Measurements from ENCODE around the gene ARHGEF33. TPM values are rescaled to one million over a fixed set of nuclear protein-coding genes. Genes with fewer than 3 reads are reported as not detected.

Gene ARHGEF33
- polyA plus RNA-seq, 1 experiment: 0.32 TPM

DNA sequence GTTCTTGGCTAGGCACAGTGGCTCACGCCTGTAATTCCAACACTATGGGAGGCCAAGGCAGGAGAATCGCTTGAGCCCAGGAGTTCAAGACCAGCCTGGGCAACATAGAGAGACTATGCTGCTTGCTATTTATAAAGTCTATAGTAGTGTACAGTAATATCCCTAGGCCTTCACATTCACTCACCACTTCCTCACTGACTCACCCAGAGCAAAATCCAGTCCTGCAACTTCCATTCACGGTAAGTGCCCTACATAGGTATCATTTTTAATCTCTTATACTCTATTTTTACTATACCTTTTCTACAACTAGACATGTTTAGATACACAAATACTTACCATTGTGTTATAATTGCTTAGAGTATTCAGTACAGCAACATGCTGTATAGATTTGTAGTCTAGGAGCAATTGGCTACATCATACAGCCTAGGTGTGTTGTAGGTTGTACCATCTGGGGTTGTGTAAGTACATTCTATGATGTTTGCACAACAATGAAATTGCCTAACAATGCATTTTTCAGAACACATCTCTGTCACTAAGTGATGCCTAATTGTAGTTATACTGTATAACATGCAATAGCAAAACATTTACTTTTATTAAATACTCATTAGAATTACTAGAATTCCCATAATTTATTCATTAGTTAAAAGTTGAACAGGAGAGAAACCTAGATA lies 22.8 kb upstream of the ARHGEF33 start:
- POLR2A ChIA-PET: interaction anchor here (0.7 kb wide), 1 partner anchor 115 kb away, joined by 3 read pairs; the partner anchor contains the start of gene SRSF7

DNA sequence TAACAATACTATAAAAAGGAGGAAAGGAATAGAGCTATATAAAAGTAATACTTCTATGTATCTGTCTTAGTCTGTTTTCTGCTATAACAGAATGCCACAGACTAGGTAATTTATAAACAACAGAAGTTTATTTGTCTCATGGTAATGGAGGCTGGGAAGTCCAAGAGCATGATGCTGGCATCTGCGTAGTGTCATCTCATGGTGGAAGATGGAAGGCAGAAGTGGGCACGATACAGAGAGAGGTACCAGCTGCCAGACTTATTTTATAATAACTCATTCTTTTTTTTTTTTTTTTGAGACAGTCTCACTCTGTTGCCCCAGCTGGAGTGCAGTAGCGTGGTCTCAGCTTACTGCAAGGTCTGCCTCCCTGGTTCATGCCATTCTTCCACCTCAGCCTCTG lies 18.2 kb upstream of the ARHGEF33 start:
- Histone ChIP-seq H3K4me3 (ENCODE audit: low read depth, low read length) (no peak overlapping the region), H3K27ac (ENCODE audit: low read depth, low read length) (no peak overlapping the region), H3K27me3 (ENCODE audit: control insufficient read depth, insufficient read depth, low read length) (no peaks in the 10 kb centered on the region), H3K9me3 (ENCODE audit: control insufficient read depth, insufficient read depth, low read length) (no peaks in the 10 kb centered on the region; the same call in 1 of the 2 replicates)
- ChIA-PET CTCF (no interaction called here), POLR2A (no interaction called here)
- TF ChIP-seq, protein P1, sequence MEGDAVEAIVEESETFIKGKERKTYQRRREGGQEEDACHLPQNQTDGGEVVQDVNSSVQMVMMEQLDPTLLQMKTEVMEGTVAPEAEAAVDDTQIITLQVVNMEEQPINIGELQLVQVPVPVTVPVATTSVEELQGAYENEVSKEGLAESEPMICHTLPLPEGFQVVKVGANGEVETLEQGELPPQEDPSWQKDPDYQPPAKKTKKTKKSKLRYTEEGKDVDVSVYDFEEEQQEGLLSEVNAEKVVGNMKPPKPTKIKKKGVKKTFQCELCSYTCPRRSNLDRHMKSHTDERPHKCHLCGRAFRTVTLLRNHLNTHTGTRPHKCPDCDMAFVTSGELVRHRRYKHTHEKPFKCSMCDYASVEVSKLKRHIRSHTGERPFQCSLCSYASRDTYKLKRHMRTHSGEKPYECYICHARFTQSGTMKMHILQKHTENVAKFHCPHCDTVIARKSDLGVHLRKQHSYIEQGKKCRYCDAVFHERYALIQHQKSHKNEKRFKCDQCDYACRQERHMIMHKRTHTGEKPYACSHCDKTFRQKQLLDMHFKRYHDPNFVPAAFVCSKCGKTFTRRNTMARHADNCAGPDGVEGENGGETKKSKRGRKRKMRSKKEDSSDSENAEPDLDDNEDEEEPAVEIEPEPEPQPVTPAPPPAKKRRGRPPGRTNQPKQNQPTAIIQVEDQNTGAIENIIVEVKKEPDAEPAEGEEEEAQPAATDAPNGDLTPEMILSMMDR (IDR thresholded peaks at IDR 0.05; ENCODE audit: low read depth, low read length): no peak
- no peak for DNase-seq (ENCODE audit: low read depth, low spot score)

More for the DNA sequence above, 22.8 kb upstream of the ARHGEF33 start:
- Histone ChIP-seq H3K27me3 (ENCODE audit: control insufficient read depth, insufficient read depth, low read length) (no peaks in the 10 kb centered on the region), H3K4me3 (ENCODE audit: low read depth, low read length) (no peak overlapping the region), H3K9me3 (ENCODE audit: control insufficient read depth, insufficient read depth, low read length) (no peaks in the 10 kb centered on the region; the same call in 1 of the 2 replicates), H3K27ac (ENCODE audit: low read depth, low read length) (no peak overlapping the region)
- no peak for DNase-seq (ENCODE audit: low read depth, low spot score)
- CTCF ChIA-PET: no interaction called here
- TF ChIP-seq, protein P1 (IDR thresholded peaks at IDR 0.05; ENCODE audit: low read depth, low read length): no peak

DNA sequence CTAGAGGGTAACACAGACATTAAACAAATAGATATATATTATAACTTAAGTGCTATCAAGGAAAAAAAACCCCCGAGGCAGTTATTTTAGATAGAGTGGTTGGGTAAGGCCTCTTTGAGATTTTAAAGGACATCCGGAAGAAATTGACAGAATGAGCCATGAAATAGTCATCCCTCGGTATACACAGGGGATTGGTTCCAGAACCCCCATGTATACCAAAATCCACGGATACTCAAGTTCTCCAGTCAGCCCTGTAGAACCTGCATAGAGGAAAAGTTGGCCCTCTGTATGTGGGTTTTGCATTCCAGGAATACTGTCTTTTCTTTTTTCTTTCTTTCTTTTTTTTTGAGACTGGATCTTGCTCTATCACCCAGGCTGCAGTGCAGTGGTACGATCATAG lies 15.9 kb upstream of the ARHGEF33 start:
- Histone ChIP-seq H3K27ac (ENCODE audit: low read depth, low read length) (no peak overlapping the region), H3K9me3 (ENCODE audit: control insufficient read depth, insufficient read depth, low read length) (no peaks in the 10 kb centered on the region; the same call in 1 of the 2 replicates), H3K4me3 (ENCODE audit: low read depth, low read length) (no peak overlapping the region), H3K27me3 (ENCODE audit: control insufficient read depth, insufficient read depth, low read length) (no peaks in the 10 kb centered on the region)
- TF ChIP-seq, protein P1 (IDR thresholded peaks at IDR 0.05; ENCODE audit: low read depth, low read length): no peak
- ChIA-PET CTCF (interaction anchor here (0.7 kb wide), 1 partner anchor 16 kb away, joined by 6 read pairs; the partner anchor contains the start of gene ARHGEF33), POLR2A (no interaction called here)
- DNase-seq (ENCODE audit: low read depth, low spot score): no peak

DNA sequence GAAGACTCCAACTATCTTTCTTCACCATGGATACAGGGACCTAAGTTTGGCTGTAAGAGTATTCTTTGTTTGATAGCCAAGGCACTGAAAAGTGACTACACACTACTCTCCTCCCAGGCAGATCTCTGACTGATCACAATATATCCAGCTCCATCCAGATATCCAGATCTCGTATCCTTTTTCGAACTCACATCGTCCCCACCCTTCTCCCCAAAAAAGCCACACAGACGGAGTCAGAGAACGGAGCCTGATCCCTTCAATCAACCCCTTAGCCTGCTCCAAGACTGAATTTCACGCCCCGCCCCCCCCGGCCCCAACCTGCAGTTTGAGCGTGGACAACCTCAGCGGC lies 14.5 kb upstream of the ARHGEF33 start:
- DNase-seq (ENCODE audit: low read depth, low spot score): no peak
- ChIA-PET CTCF (interaction anchor here (0.6 kb wide), 1 partner anchor 60 kb away, joined by 11 read pairs; no protein-coding TSS in a partner anchor), POLR2A (interaction anchor here (1.4 to 1.6 kb wide), 2 partner anchors 72 to 124 kb away, joined by 6 read pairs; partner anchors contain the start of gene SRSF7)
- Histone ChIP-seq H3K9me3 (ENCODE audit: control insufficient read depth, insufficient read depth, low read length) (no peaks in the 10 kb centered on the region; the same call in 1 of the 2 replicates), H3K27me3 (ENCODE audit: control insufficient read depth, insufficient read depth, low read length) (no peaks in the 10 kb centered on the region), H3K4me3 (ENCODE audit: low read depth, low read length) (peak overlapping the region; percentile 99), H3K27ac (ENCODE audit: low read depth, low read length) (peak overlapping the region; percentile 24)
- TF ChIP-seq, protein P1 (IDR thresholded peaks at IDR 0.05; ENCODE audit: low read depth, low read length): no peak
